T1000 (cell line): ENCODE results near the gene BCL10.

Experiments used
- DNase-seq: peaks from one replicate; lab custom pipeline; 2025; ENCODE audit warnings: mixed read lengths; lab: John Stamatoyannopoulos, UW

Gene BCL10

GRCh38 chr1:85220756-85221201 lies 55.7 kb downstream of the BCL10 start:
- DNase-seq, result no peak

- DNase-seq, result no peak
Observed at GRCh38 chr1:85219853-85220610, 56.4 kb downstream of the BCL10 start.

- DNase-seq, result no peak
Observed at GRCh38 chr1:85216697-85217096, 59.7 kb downstream of the BCL10 start.
